H1 (cell line): ENCODE results near the gene KIF26B. TPM values are rescaled to one million over a fixed set of nuclear protein-coding genes. Genes with fewer than 3 reads are reported as not detected.

ENCODE experiments used
- BCL11A ChIP-seq, 2 experiments: IDR thresholded peaks; one replicate each; pipeline ENCODE4 v1.6.1; 2011; ENCODE audit warnings: low read depth in 2 of 2, low read length in 2 of 2, mild to moderate bottlenecking in 2 of 2
- polyA plus RNA-seq, 7 experiments: library from polyadenylated mRNA; depleted of rRNA in 3 of 7; stranded (reverse) in 5 of 7; unstranded in 2 of 7; fragments of >200 nt in 5 of 7; fragments of 200-250 nt in 2 of 7; gene quantifications; 1 replicate in 5 of 7; 2 replicates in 1 of 7; 4 replicates in 1 of 7; pipeline versions ENCODE4 v1.2.1 to v1.2.3, GENCODE V29; 2011 to 2013; ENCODE audit warnings: missing spikeins in 2 of 7, mixed read lengths in 2 of 7
- total RNA-seq: library from RNA; stranded (reverse); fragmentation: NEBNext Ultra II Directional; extraction: Animal tissue kit (Norgen Biotek cat#: 25700); gene quantifications from 2 replicates; pipeline ENCODE4 v1.2.1, GENCODE V29; 2021
- TF ChIP-seq, protein P1 (sequence below): fragments of 300-600 bp; sonication (generic); IDR thresholded peaks from 2 replicates; pipeline ENCODE4 v1.7.1; 2012; ENCODE audit warnings: low read length, moderate library complexity, mild to moderate bottlenecking, inconsistent platforms; ENCODE audit not compliant: insufficient replicate concordance

The KIF26B gene
- total and polyA plus RNA-seq, 2 of the 8 experiments (the other 6 are each of a cell fraction or from before 2014, with no cell fraction given) = 0.06 to 0.28 TPM

DNA sequence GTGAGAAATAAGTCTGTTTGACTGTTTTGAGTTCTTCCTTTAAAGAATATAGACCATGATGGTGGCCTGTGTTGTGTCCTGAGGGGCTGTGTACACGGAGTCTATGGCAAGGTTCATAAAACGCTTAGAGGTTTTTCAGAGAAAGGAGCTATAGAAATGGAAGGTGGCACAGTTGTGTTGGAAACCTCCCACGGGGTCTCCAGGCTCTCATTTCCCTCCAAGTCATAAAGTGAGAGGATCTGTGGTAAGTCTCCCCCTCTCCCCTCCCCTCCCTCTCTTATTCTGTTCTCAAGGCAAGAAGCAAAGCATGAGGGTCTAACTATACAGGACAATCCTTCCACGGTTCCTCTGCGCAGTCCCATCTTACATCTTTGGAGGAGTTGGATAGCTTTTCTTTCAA is 139.2 kb downstream of the KIF26B start (continued):
- TF ChIP-seq, protein P1, sequence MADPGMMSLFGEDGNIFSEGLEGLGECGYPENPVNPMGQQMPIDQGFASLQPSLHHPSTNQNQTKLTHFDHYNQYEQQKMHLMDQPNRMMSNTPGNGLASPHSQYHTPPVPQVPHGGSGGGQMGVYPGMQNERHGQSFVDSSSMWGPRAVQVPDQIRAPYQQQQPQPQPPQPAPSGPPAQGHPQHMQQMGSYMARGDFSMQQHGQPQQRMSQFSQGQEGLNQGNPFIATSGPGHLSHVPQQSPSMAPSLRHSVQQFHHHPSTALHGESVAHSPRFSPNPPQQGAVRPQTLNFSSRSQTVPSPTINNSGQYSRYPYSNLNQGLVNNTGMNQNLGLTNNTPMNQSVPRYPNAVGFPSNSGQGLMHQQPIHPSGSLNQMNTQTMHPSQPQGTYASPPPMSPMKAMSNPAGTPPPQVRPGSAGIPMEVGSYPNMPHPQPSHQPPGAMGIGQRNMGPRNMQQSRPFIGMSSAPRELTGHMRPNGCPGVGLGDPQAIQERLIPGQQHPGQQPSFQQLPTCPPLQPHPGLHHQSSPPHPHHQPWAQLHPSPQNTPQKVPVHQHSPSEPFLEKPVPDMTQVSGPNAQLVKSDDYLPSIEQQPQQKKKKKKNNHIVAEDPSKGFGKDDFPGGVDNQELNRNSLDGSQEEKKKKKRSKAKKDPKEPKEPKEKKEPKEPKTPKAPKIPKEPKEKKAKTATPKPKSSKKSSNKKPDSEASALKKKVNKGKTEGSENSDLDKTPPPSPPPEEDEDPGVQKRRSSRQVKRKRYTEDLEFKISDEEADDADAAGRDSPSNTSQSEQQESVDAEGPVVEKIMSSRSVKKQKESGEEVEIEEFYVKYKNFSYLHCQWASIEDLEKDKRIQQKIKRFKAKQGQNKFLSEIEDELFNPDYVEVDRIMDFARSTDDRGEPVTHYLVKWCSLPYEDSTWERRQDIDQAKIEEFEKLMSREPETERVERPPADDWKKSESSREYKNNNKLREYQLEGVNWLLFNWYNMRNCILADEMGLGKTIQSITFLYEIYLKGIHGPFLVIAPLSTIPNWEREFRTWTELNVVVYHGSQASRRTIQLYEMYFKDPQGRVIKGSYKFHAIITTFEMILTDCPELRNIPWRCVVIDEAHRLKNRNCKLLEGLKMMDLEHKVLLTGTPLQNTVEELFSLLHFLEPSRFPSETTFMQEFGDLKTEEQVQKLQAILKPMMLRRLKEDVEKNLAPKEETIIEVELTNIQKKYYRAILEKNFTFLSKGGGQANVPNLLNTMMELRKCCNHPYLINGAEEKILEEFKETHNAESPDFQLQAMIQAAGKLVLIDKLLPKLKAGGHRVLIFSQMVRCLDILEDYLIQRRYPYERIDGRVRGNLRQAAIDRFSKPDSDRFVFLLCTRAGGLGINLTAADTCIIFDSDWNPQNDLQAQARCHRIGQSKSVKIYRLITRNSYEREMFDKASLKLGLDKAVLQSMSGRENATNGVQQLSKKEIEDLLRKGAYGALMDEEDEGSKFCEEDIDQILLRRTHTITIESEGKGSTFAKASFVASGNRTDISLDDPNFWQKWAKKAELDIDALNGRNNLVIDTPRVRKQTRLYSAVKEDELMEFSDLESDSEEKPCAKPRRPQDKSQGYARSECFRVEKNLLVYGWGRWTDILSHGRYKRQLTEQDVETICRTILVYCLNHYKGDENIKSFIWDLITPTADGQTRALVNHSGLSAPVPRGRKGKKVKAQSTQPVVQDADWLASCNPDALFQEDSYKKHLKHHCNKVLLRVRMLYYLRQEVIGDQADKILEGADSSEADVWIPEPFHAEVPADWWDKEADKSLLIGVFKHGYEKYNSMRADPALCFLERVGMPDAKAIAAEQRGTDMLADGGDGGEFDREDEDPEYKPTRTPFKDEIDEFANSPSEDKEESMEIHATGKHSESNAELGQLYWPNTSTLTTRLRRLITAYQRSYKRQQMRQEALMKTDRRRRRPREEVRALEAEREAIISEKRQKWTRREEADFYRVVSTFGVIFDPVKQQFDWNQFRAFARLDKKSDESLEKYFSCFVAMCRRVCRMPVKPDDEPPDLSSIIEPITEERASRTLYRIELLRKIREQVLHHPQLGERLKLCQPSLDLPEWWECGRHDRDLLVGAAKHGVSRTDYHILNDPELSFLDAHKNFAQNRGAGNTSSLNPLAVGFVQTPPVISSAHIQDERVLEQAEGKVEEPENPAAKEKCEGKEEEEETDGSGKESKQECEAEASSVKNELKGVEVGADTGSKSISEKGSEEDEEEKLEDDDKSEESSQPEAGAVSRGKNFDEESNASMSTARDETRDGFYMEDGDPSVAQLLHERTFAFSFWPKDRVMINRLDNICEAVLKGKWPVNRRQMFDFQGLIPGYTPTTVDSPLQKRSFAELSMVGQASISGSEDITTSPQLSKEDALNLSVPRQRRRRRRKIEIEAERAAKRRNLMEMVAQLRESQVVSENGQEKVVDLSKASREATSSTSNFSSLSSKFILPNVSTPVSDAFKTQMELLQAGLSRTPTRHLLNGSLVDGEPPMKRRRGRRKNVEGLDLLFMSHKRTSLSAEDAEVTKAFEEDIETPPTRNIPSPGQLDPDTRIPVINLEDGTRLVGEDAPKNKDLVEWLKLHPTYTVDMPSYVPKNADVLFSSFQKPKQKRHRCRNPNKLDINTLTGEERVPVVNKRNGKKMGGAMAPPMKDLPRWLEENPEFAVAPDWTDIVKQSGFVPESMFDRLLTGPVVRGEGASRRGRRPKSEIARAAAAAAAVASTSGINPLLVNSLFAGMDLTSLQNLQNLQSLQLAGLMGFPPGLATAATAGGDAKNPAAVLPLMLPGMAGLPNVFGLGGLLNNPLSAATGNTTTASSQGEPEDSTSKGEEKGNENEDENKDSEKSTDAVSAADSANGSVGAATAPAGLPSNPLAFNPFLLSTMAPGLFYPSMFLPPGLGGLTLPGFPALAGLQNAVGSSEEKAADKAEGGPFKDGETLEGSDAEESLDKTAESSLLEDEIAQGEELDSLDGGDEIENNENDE = no peak
- no peak for TF ChIP-seq BCL11A (IDR thresholded peaks at IDR 0.05; ENCODE audit: low read depth in 2 of 2, low read length in 2 of 2)
